HTERT RPE-1 (cell line): ENCODE measurements around the gene CELF4.

Source experiments
- in situ Hi-C: fragments of 300-500 bp; cut with MboI; formaldehyde crosslinking; loops from 4 replicates; pipeline ENCODE4 v1.14.3; 2020; ENCODE audit warnings: low sequenced_read_pairs

The CELF4 gene

GRCh38 chr18:37447962-37448888 is 117.4 kb downstream of the CELF4 start:
- in situ Hi-C loops = no loop called here

- in situ Hi-C loops = no loop called here
Observed at GRCh38 chr18:37445836-37446235, 119.8 kb downstream of the CELF4 start.

GRCh38 chr18:37445368-37445767 is 120.2 kb downstream of the CELF4 start:
- in situ Hi-C loops = no loop called here

GRCh38 chr18:37443325-37444055 is 122.1 kb downstream of the CELF4 start:
- in situ Hi-C loops = no loop called here

- in situ Hi-C loops = no loop called here
Observed at GRCh38 chr18:37442477-37442876, 123.1 kb downstream of the CELF4 start.

- in situ Hi-C loops = no loop called here
Observed at GRCh38 chr18:37441821-37442220, 123.8 kb downstream of the CELF4 start.

- in situ Hi-C loops = no loop called here
Observed at GRCh38 chr18:37440206-37440605, 125.4 kb downstream of the CELF4 start.

GRCh38 chr18:37438417-37439180 is 127.0 kb downstream of the CELF4 start:
- in situ Hi-C loops = no loop called here

- in situ Hi-C loops = no loop called here
Observed at GRCh38 chr18:37435996-37436395, 129.6 kb downstream of the CELF4 start.

- in situ Hi-C loops = no loop called here
Observed at GRCh38 chr18:37435150-37435867, 130.3 kb downstream of the CELF4 start.

GRCh38 chr18:37434161-37434860 is 131.3 kb downstream of the CELF4 start:
- in situ Hi-C loops = no loop called here

- in situ Hi-C loops = no loop called here
Observed at GRCh38 chr18:37432436-37433195, 133.0 kb downstream of the CELF4 start.

GRCh38 chr18:37430357-37431076 is 135.1 kb downstream of the CELF4 start:
- in situ Hi-C loops = no loop called here

GRCh38 chr18:37429791-37430190 is 135.8 kb downstream of the CELF4 start:
- in situ Hi-C loops = no loop called here

- in situ Hi-C loops = no loop called here
Observed at GRCh38 chr18:37428288-37428974, 137.2 kb downstream of the CELF4 start.

GRCh38 chr18:37426586-37426985 is 139.0 kb downstream of the CELF4 start:
- in situ Hi-C loops = no loop called here

GRCh38 chr18:37425222-37425621 is 140.4 kb downstream of the CELF4 start:
- in situ Hi-C loops = no loop called here

- in situ Hi-C loops = no loop called here
Observed at GRCh38 chr18:37424507-37424906, 141.1 kb downstream of the CELF4 start.
